BJ (cell line): ENCODE results near the gene PRICKLE2. TPM values are rescaled to one million over a fixed set of nuclear protein-coding genes. Genes with fewer than 3 reads are reported as not detected.

Source experiments
- CTCF ChIA-PET: fragments of 350-600 bp; formaldehyde crosslinking; extraction: SDS; loops from one replicate; lab custom pipeline; 2021; ENCODE audit warnings: antibody characterized with exemption, inconsistent platforms; lab: Yijun Ruan, JAX
- POLR2A ChIA-PET: fragments of 300-600 bp; sonication (Branson Sonifier 250); formaldehyde crosslinking; extraction: SDS; loops from one replicate; lab custom pipeline; 2021; ENCODE audit warnings: antibody characterized with exemption; lab: Charles Lee
- DNase-seq: peaks from one replicate; pipeline ENCODE4 v3.0.0-alpha.2; 2011; ENCODE audit warnings: low read depth
- H3K27me3 ChIP-seq: 2 replicates; pipeline ENCODE4 v1.6.0; 2011; ENCODE audit warnings: low read length; ENCODE audit not compliant: control insufficient read depth, insufficient read depth
- H3K36me3 ChIP-seq: 2 replicates; pipeline ENCODE4 v1.5.1; 2011; ENCODE audit warnings: low read length; ENCODE audit not compliant: control insufficient read depth, insufficient read depth
- H3K4me3 ChIP-seq: 2 replicates; pipeline ENCODE4 v1.5.1; 2011; ENCODE audit warnings: low read depth, mild to moderate bottlenecking, control low read depth, low read length
- polyA plus RNA-seq: library from polyadenylated mRNA; depleted of rRNA; stranded (reverse); fragments of >200 nt; gene quantifications from 2 replicates; pipeline ENCODE4 v1.2.3, GENCODE V29; 2011
- TF ChIP-seq, protein P1 (sequence below): IDR thresholded peaks from 2 replicates; pipeline ENCODE4 v1.5.1; 2011; ENCODE audit warnings: low read depth, mild to moderate bottlenecking, control low read depth, inconsistent platforms, low read length, moderate library complexity; ENCODE audit not compliant: insufficient read depth

PRICKLE2 gene
- polyA plus RNA-seq, 1 experiment: 3.5 TPM

GRCh38 chr3:64176461-64176996 lies 48.7 kb downstream of the PRICKLE2 start:
- POLR2A ChIA-PET: no interaction called here
- no peaks in the 10 kb centered on the region for H3K36me3 ChIP-seq
- H3K27me3 ChIP-seq: no peaks in the 10 kb centered on the region
- H3K4me3 ChIP-seq: no peak overlapping the region
- DNase-seq: no peak
- CTCF ChIA-PET: no interaction called here
- TF ChIP-seq, protein P1, sequence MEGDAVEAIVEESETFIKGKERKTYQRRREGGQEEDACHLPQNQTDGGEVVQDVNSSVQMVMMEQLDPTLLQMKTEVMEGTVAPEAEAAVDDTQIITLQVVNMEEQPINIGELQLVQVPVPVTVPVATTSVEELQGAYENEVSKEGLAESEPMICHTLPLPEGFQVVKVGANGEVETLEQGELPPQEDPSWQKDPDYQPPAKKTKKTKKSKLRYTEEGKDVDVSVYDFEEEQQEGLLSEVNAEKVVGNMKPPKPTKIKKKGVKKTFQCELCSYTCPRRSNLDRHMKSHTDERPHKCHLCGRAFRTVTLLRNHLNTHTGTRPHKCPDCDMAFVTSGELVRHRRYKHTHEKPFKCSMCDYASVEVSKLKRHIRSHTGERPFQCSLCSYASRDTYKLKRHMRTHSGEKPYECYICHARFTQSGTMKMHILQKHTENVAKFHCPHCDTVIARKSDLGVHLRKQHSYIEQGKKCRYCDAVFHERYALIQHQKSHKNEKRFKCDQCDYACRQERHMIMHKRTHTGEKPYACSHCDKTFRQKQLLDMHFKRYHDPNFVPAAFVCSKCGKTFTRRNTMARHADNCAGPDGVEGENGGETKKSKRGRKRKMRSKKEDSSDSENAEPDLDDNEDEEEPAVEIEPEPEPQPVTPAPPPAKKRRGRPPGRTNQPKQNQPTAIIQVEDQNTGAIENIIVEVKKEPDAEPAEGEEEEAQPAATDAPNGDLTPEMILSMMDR: no peak

GRCh38 chr3:64174328-64174727 lies 50.9 kb downstream of the PRICKLE2 start:
- ChIA-PET POLR2A (no interaction called here), CTCF (no interaction called here)
- TF ChIP-seq, protein P1: no peak
- Histone ChIP-seq H3K36me3 (no peaks in the 10 kb centered on the region), H3K4me3 (no peak overlapping the region), H3K27me3 (no peaks in the 10 kb centered on the region)
- DNase-seq: no peak

DNA sequence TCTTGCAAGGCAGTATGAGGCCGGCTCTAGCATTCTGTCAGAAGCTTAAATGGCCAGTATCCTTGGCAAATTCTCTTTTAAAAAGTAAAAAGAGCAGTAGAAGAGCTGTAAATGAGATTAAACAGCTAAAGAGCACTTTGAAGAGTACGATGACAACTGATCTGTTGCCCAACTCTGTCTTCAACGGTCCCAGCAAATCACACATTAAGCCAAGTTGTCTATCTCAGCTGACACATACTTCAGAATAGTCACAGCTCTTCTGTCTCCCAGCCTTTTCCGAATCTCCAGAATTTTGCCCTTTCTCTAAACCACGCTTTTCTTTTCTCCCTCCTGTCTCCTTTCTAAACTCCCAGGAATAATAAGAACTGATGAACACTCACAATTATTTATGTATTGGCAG lies 51.7 kb downstream of the PRICKLE2 start:
- CTCF ChIA-PET: no interaction called here
- H3K27me3 ChIP-seq: no peaks in the 10 kb centered on the region
- POLR2A ChIA-PET: no interaction called here
- no peak for DNase-seq
- H3K4me3 ChIP-seq: no peak overlapping the region
- H3K36me3 ChIP-seq: no peaks in the 10 kb centered on the region
- TF ChIP-seq, protein P1: no peak

- TF ChIP-seq, protein P1: no peak
- no peak for DNase-seq
- CTCF ChIA-PET: interaction anchor here (0.9 to 2.6 kb wide), 2 partner anchors 9 to 16 kb away, joined by 3 to 5 read pairs; no protein-coding TSS in a partner anchor
- no peaks in the 10 kb centered on the region for H3K27me3 ChIP-seq
- POLR2A ChIA-PET: interaction anchor here (1.2 kb wide), 1 partner anchor 17 kb away, joined by 3 read pairs; no protein-coding TSS in a partner anchor
- H3K36me3 ChIP-seq: no peaks in the 10 kb centered on the region
- H3K4me3 ChIP-seq: no peak overlapping the region
Observed at GRCh38 chr3:64170270-64170669, 55.0 kb downstream of the PRICKLE2 start.

DNA sequence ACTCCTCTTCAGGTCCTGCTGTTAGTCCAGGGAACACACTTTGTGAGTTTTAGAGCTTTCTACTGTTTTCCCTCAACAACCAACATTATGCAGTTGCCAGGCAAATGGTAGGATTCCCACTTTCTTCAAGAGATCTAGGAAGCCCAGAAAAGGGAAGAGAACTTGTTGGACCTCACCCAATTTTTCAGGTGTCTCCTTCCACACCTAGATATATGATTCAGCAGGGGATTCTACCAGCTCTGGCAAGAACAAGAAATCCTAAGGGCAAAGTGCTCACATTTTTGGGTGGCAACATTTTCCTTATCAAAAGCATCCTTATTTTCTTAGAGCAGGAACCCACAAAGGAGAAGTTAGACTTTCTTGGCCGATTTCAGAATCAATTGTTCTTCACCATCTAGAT lies 57.4 kb downstream of the PRICKLE2 start:
- TF ChIP-seq, protein P1: no peak
- Histone ChIP-seq H3K36me3 (no peaks in the 10 kb centered on the region), H3K4me3 (no peak overlapping the region), H3K27me3 (no peaks in the 10 kb centered on the region)
- ChIA-PET CTCF (interaction anchor here (1.3 to 2.6 kb wide), 3 partner anchors 12 to 144 kb away, joined by 3 to 5 read pairs (median 4); partner anchors contain the start of gene PSMD6), POLR2A (no interaction called here)
- DNase-seq: no peak
